Activated T-cell treated with anti-CD3 and anti-CD28 coated beads, Interleukin-2, amount 50 U/mL, for 24 hours (primary cell): Measurements from ENCODE around the gene NFS1.
"Not testable (repeated sequence)": the region's sequence is repeated elsewhere in the genome, so short reads cannot be mapped to it uniquely, and the experiment has no call there.

ENCODE experiments used
- DNase-seq: peaks from one replicate; pipeline ENCODE4 v3.0.0-alpha.2; 2020
- H3K27ac Mint-ChIP-seq: 2 replicates; pipeline ENCODE4 v1.8.0; 2020; ENCODE audit warnings: mild to moderate bottlenecking, mixed read lengths
- H3K27me3 Mint-ChIP-seq: 2 replicates; pipeline ENCODE4 v1.8.0; 2020; ENCODE audit warnings: mixed read lengths
- H3K36me3 Mint-ChIP-seq: 2 replicates; pipeline ENCODE4 v1.8.0; 2020; ENCODE audit warnings: low read depth, mixed read lengths
- H3K4me1 Mint-ChIP-seq: 2 replicates; pipeline ENCODE4 v1.8.0; 2020; ENCODE audit warnings: low read depth, mixed read lengths
- H3K4me3 Mint-ChIP-seq: 2 replicates; pipeline ENCODE4 v1.8.0; 2020; ENCODE audit warnings: mild to moderate bottlenecking, moderate library complexity, mixed read lengths
- H3K9me3 Mint-ChIP-seq: 2 replicates; pipeline ENCODE4 v1.8.0; 2020; ENCODE audit warnings: mixed read lengths

The NFS1 gene

GRCh38 chr20:35686872-35687271 lies 12.3 kb downstream of the NFS1 start:
- not testable (repeated sequence) for H3K9me3 Mint-ChIP-seq, H3K4me1 Mint-ChIP-seq, H3K27me3 Mint-ChIP-seq, DNase-seq, H3K27ac Mint-ChIP-seq, H3K4me3 Mint-ChIP-seq
- H3K36me3 Mint-ChIP-seq, result peaks cover 51% of the 10 kb centered on the region

DNA sequence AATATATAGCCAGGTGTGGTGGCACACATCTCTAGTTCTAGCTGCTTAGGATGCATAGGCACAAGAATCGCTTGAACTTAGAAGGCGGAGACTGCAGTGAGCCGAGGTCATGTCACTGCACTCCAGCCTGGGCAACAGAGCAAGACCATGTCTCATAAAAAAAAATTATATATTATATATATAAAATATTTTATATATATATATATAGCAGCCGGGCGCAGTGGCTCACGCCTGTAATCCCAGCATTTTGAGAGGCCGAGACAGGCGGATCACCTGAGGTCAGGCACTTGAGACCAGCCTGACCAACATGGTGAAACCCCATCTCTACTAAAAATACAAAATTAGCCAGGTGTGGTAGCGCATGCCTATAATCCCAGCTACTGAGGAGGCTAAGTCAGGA lies 13.8 kb downstream of the NFS1 start:
- H3K4me3 Mint-ChIP-seq, H3K4me1 Mint-ChIP-seq, H3K9me3 Mint-ChIP-seq, H3K27me3 Mint-ChIP-seq, H3K27ac Mint-ChIP-seq, DNase-seq: not testable (repeated sequence)
- H3K36me3 Mint-ChIP-seq, result peaks cover 59% of the 10 kb centered on the region

DNA sequence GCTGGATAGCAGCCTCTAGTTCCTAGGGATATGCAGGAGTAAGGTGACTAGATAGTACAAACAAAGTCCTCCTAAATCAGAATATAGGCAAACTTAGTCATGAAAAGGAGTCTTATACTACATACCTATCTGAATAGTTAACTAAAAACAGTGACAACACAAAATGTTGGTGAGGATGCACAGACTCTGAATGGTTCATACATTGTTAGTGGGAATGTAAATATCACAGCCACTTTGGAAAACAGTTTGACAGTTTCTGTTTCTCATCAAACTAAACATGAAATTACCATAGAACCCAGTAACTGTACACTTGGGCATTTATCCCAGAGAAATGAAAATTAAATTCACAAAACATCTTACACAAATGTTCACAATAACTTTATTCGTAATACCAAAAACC lies 17.2 kb downstream of the NFS1 start:
- no peaks in the 10 kb centered on the region for H3K27me3 Mint-ChIP-seq
- H3K9me3 Mint-ChIP-seq, result no peaks in the 10 kb centered on the region
- DNase-seq, result no peak
- no peak overlapping the region for H3K27ac Mint-ChIP-seq
- H3K4me3 Mint-ChIP-seq, result no peak overlapping the region
- peaks cover 50% of the 10 kb centered on the region for H3K36me3 Mint-ChIP-seq
- H3K4me1 Mint-ChIP-seq, result no peaks in the 10 kb centered on the region

DNA sequence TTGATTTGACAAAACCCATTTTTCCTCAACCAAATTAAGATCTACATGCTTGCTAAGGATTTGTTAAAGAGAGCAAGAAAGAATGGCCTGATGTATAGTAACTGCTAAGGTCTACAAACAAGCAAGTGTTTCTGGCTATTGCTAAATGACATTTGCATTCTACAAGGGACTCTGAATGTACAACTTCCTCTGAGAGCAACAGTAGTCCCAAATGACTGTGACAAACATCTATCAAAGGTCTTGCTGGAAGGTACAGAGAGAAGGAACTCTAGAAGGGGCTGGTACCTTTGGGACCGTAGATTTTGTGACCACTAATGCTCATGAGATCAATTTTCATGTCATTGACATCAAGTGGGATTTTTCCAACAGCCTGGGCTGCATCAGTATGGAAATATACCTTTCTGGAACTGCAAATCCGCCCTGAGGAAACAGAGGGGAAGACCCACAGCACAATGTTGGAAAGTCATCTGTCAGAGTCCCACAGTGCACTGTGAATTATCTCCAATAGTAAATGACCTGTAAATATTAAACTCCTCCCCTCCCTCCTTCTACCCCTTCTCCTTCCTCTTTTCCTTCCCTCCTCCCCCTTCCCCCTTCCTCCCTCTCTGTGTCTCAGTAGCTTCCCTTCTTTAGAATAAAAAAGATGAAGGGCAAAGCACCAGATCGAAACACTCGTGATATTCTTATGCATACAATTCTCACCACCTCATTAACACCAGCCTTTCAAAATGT lies 18.5 kb downstream of the NFS1 start:
- no peak for DNase-seq
- Mint-ChIP-seq H3K4me1 (no peaks in the 10 kb centered on the region), H3K9me3 (no peaks in the 10 kb centered on the region), H3K27ac (no peak overlapping the region), H3K27me3 (no peaks in the 10 kb centered on the region), H3K4me3 (no peak overlapping the region), H3K36me3 (peaks cover 53% of the 10 kb centered on the region)

DNA sequence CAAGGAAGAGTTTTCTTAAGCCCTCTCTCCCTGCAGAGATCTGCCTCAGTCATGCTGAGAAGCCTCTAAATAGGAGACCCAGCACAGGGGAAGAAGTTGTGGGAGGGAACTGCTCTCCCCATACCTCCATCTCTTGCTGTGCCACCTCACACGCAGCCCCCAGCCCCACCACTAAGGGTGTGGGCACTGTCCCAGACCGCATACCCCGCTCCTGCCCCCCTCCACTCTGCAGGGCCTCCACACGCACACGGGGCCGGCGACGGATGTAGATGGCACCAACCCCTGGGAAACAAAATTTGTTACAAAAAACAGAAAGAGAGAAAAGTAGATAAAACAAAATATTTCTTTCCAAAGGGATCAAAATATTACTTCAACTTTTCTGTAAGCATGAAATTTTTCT lies 24.2 kb downstream of the NFS1 start:
- Mint-ChIP-seq H3K4me1 (no peaks in the 10 kb centered on the region), H3K27me3 (no peaks in the 10 kb centered on the region), H3K27ac (no peak overlapping the region), H3K36me3 (peaks cover 70% of the 10 kb centered on the region), H3K9me3 (no peaks in the 10 kb centered on the region), H3K4me3 (no peak overlapping the region)
- no peak for DNase-seq

DNA sequence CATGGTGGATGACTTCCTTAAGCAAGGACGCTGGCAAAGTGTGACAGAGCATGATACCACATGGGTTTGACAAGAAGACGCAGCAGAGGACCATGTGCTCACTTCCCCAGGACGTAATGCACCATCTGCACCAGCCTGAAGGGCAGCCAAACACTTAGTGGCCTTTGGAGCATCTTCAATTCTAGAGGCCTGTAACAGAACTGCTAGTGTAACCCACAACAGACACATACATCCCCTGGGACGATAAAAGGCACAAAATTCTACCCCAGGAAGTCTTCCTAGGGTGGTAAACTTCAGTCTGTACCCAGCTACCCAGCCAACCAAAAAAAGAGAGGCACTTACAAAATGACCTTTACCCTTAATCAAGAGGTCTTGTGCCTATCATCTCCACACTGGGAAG lies 25.3 kb downstream of the NFS1 start:
- no peak for DNase-seq
- Mint-ChIP-seq H3K27ac (no peak overlapping the region), H3K9me3 (no peaks in the 10 kb centered on the region)

GRCh38 chr20:35669681-35670080 lies 29.5 kb downstream of the NFS1 start:
- no peaks in the 10 kb centered on the region for H3K27me3 Mint-ChIP-seq
- peaks cover 4% of the 10 kb centered on the region for H3K4me1 Mint-ChIP-seq
- H3K9me3 Mint-ChIP-seq, result no peaks in the 10 kb centered on the region
- no peak overlapping the region for H3K27ac Mint-ChIP-seq
- H3K4me3 Mint-ChIP-seq, result no peak overlapping the region
- peaks cover 67% of the 10 kb centered on the region for H3K36me3 Mint-ChIP-seq
- DNase-seq, result no peak

More for the DNA sequence above, 25.3 kb downstream of the NFS1 start:
- peaks cover 71% of the 10 kb centered on the region for H3K36me3 Mint-ChIP-seq
- H3K27me3 Mint-ChIP-seq, result no peaks in the 10 kb centered on the region
- H3K4me1 Mint-ChIP-seq, result no peaks in the 10 kb centered on the region
- no peak overlapping the region for H3K4me3 Mint-ChIP-seq

GRCh38 chr20:35669221-35669620 lies 29.9 kb downstream of the NFS1 start:
- Mint-ChIP-seq H3K27me3 (no peaks in the 10 kb centered on the region), H3K9me3 (no peaks in the 10 kb centered on the region)
- no peak for DNase-seq

DNA sequence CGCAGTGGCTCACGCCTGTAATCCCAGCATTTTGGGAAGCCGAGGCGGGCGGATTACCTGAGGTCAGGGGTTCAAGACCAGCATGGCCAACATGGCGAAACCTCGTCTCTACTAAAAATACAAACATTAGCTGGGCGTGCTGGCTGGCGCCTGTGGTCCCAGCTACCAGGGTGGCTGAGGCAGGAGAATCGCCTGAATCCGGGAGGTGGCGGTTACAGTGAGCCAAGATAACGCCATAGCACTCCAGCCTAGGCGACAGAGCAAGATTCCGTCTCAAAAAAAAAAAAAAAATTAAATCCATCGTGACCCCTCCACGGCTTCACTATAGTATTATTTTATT lies 33.2 kb downstream of the NFS1 start:
- no peak for DNase-seq
- Mint-ChIP-seq H3K4me3 (peak overlapping the region; percentile 34), H3K9me3 (no peaks in the 10 kb centered on the region), H3K27me3 (no peaks in the 10 kb centered on the region), H3K36me3 (peaks cover 72% of the 10 kb centered on the region), H3K27ac (peak overlapping the region; percentile 73), H3K4me1 (peaks cover 23% of the 10 kb centered on the region)

More at GRCh38 chr20:35669221-35669620, 29.9 kb downstream of the NFS1 start:
- peaks cover 67% of the 10 kb centered on the region for H3K36me3 Mint-ChIP-seq
- H3K4me3 Mint-ChIP-seq, result no peak overlapping the region
- H3K4me1 Mint-ChIP-seq, result peaks cover 4% of the 10 kb centered on the region
- no peak overlapping the region for H3K27ac Mint-ChIP-seq

DNA sequence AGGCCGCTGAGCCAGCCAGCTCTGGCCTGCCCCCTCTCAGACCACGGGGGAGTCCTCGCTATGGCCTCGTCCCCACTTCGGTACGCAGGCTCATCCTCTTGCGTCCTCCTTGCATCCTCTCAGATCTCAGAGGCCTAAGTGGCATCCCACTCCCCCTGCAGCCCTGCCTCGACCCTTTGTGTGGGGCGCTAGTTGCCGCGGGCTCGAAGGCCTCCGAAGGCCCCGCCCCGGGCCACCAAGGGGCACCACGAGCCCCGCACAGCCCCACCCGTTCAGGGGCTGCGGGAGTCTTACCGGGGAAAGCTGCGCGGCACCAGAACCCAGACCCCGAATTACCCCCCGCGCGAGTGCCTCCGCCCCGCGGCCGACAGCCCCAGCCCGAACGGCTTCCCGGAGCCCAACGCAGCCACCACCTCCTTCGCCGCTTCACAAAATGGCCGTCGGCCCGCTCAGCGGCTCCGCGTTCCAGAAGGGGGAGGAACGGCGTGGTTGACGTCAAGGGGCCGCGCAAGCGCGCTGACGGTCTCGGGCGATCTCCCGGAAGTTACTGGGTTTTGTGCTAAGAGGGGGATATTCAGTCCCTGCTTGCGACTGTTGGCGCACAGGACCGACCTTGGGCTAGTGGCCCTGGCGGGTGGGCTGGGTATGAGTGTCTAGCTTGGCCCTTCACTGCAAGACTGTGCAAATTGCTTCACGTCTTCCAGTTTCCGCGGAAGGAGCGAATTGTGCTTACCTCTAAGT lies 34.5 kb downstream of the NFS1 start, which contains the start of the genes CPNE1 and RBM12:
CPNE1 (minus strand) TSS at position 435 of the 741 bp plus-strand sequence. CDS start 31,977 bp downstream, outside the sequence.
RBM12 (minus strand) TSS at position 435 of the 741 bp plus-strand sequence. CDS start 9,578 bp downstream, outside the sequence.
- H3K9me3 Mint-ChIP-seq, result no peaks in the 10 kb centered on the region
- H3K27me3 Mint-ChIP-seq, result no peaks in the 10 kb centered on the region
- peak; percentile 96 for DNase-seq
- peaks cover 36% of the 10 kb centered on the region for H3K4me1 Mint-ChIP-seq
- H3K4me3 Mint-ChIP-seq, result peak within 1 kb of the TSS; percentile 96
- peaks cover 67% of the 10 kb centered on the region for H3K36me3 Mint-ChIP-seq
- H3K27ac Mint-ChIP-seq, result peak within 1 kb of the TSS; percentile 95

DNA sequence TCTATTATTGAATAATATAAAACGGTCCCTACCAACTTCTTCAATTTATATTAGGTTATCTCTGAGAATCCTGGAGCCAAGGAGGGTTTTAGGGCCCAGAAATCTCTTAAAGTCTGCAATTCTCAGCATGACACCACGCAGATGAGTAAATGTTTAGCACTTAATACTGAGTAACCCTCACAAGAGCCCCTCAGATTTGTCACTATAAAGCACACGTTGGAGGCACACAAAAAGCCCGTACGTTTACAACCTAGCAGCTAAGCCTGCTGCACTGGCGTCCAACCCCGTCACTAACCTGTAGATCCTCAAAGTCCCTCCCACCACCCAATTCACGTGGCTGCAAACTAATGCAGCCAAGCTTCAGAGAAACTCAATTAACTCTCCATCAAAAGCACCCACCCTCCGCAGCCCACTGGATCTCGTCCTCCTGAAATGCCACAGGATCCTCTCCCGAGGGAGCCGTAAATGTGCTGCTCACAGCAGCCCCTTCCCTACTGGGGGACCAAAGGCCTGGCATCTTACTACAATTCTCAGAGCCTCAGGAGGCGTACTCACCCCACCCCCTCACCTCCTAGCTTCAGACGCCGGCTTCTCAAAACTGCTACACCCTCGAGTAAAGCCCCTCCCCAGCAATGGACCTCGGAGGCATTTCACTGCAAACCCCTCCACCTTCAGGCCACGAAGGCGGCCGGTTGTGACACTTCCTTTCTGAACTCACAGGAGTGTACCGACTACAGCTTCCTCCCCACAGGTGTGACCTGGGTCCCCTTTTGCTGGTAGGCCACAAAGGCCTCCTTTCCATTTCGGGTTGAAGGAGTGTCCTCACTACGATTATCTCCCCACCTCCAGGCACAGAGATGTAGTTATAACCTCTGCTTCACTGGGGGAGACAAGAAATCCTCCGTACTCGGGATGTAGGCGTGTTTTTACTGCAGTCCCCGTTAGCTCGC lies 35.4 kb downstream of the NFS1 start:
- peak overlapping the region; percentile 96 for H3K4me3 Mint-ChIP-seq
- peaks cover 43% of the 10 kb centered on the region for H3K4me1 Mint-ChIP-seq
- H3K27ac Mint-ChIP-seq, result peak overlapping the region; percentile 95
- H3K9me3 Mint-ChIP-seq, result no peaks in the 10 kb centered on the region
- peak; percentile 74 for DNase-seq
- no peaks in the 10 kb centered on the region for H3K27me3 Mint-ChIP-seq
- H3K36me3 Mint-ChIP-seq, result peaks cover 65% of the 10 kb centered on the region

DNA sequence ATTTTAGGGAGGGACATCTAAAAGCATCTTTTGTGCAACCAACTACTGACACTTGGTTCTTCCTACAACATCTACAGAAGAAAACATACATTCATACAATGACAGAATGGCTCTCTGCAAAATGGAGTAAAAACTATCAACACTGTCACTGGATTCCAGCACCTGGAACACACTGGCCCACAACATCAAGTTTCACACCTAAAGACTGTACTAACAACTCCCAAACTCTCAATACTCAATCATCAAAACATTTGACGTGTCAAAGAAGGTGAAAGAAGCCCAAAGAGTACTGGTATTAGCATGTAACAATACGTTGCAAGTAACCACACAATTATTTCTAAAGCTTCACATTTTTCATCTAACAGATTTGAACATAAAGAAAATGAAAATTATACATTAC lies 36.6 kb downstream of the NFS1 start:
- Mint-ChIP-seq H3K36me3 (peaks cover 63% of the 10 kb centered on the region), H3K27ac (peak overlapping the region; percentile 95), H3K9me3 (no peaks in the 10 kb centered on the region), H3K4me3 (peak overlapping the region; percentile 96), H3K27me3 (no peaks in the 10 kb centered on the region), H3K4me1 (peaks cover 51% of the 10 kb centered on the region)
- no peak for DNase-seq

DNA sequence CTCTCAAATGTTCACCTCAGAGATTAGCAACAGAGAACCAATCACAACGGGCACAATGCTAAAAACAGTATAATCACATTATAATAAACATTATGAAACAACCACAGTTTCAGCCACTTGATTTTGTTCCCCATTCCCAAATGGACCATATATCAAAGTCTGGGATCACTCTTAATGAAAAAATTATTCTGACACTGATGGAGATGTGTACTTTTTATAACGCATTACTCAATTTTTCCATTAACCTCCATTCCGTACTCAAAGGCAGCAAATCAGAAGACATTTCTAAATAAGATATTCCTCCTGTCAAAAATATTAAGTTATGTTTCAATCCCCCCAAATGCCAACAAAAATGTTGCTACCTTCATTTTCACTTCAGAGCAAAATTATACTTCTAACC lies 37.2 kb downstream of the NFS1 start:
- no peak for DNase-seq
- Mint-ChIP-seq H3K27ac (peak overlapping the region; percentile 95), H3K27me3 (no peaks in the 10 kb centered on the region), H3K4me3 (peak overlapping the region; percentile 96), H3K4me1 (peaks cover 57% of the 10 kb centered on the region), H3K9me3 (no peaks in the 10 kb centered on the region), H3K36me3 (peaks cover 66% of the 10 kb centered on the region)

DNA sequence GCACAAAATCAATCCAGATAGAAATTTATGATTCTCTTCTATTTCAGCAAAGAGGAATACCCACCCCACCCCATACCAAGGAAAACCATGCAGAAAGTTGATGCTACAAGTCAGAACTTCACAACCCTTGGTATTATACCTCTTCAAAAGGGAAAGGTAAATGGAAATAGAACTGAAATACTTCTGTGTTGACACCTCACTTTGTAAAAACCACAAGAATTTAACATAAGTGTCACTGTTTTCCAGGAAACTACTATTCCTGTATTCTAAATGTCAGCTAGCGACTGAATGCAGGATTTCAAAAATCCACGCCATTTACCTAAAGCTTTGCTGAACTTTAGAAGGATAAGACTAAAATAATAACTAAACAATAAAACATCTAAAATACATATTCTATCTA lies 38.1 kb downstream of the NFS1 start:
- H3K4me1 Mint-ChIP-seq, result peaks cover 65% of the 10 kb centered on the region
- peak overlapping the region; percentile 96 for H3K4me3 Mint-ChIP-seq
- peaks cover 75% of the 10 kb centered on the region for H3K36me3 Mint-ChIP-seq
- DNase-seq, result no peak
- H3K27ac Mint-ChIP-seq, result peak overlapping the region; percentile 95
- no peaks in the 10 kb centered on the region for H3K9me3 Mint-ChIP-seq
- no peaks in the 10 kb centered on the region for H3K27me3 Mint-ChIP-seq
